ENCODE measurements around the gene SEMA4D.

The SEMA4D gene

GRCh38 chr9:89397471-89397870 is 100.4 kb downstream of the SEMA4D start:
- no peak overlapping the region for H2AFZ ChIP-seq (ENCODE audit: low read depth, low read length)
- no peaks in the 10 kb centered on the region; the same call in 1 of the 2 replicates for H4K20me1 ChIP-seq (ENCODE audit: insufficient read depth, low read length)
- H3K27me3 ChIP-seq (ENCODE audit: low read depth, low read length) = no peaks in the 10 kb centered on the region
- H3K36me3 ChIP-seq (replicated peaks; ENCODE audit: low read depth, low read length) = peaks cover 5% of the 10 kb centered on the region
- no peak for TF ChIP-seq EZH2phosphoT487 (IDR thresholded peaks at IDR 0.05; ENCODE audit: low read depth)
- TF ChIP-seq CTCF (IDR thresholded peaks at IDR 0.05; ENCODE audit: low read depth, low read length) = no peak
- no peaks in the 10 kb centered on the region for H3K9me3 ChIP-seq (ENCODE audit: insufficient read depth, low read length)
- no peak overlapping the region for H3K27ac ChIP-seq (ENCODE audit: low read length)
- H3K4me2 ChIP-seq (ENCODE audit: low read length) = no peak overlapping the region
- no peaks in the 10 kb centered on the region for H3K79me2 ChIP-seq (ENCODE audit: low read length)
- H3K9ac ChIP-seq (ENCODE audit: low read length) = no peak overlapping the region
- peaks cover 11% of the 10 kb centered on the region for H3K4me1 ChIP-seq (ENCODE audit: low read length)
- H3K4me3 ChIP-seq (ENCODE audit: low read length) = no peak overlapping the region

GRCh38 chr9:89395931-89396710 is 101.8 kb downstream of the SEMA4D start:
- peaks cover 7% of the 10 kb centered on the region for H3K36me3 ChIP-seq (replicated peaks; ENCODE audit: low read depth, low read length)
- TF ChIP-seq EZH2phosphoT487 (IDR thresholded peaks at IDR 0.05; ENCODE audit: low read depth) (no peak), CTCF (IDR thresholded peaks at IDR 0.05; ENCODE audit: low read depth, low read length) (no peak)
- no peaks in the 10 kb centered on the region for H3K9me3 ChIP-seq (ENCODE audit: insufficient read depth, low read length)
- H3K4me1 ChIP-seq (ENCODE audit: low read length) = peaks cover 11% of the 10 kb centered on the region
- H3K4me2 ChIP-seq (ENCODE audit: low read length) = no peak overlapping the region
- H4K20me1 ChIP-seq (ENCODE audit: insufficient read depth, low read length) = no peaks in the 10 kb centered on the region; the same call in 1 of the 2 replicates
- no peaks in the 10 kb centered on the region for H3K27me3 ChIP-seq (ENCODE audit: low read depth, low read length)
- H3K9ac ChIP-seq (ENCODE audit: low read length) = no peak overlapping the region
- H3K27ac ChIP-seq (ENCODE audit: low read length) = no peak overlapping the region
- H3K4me3 ChIP-seq (ENCODE audit: low read length) = no peak overlapping the region
- no peaks in the 10 kb centered on the region for H3K79me2 ChIP-seq (ENCODE audit: low read length)
- no peak overlapping the region for H2AFZ ChIP-seq (ENCODE audit: low read depth, low read length)

- peaks cover 7% of the 10 kb centered on the region for H3K36me3 ChIP-seq (replicated peaks; ENCODE audit: low read depth, low read length)
- TF ChIP-seq EZH2phosphoT487 (IDR thresholded peaks at IDR 0.05; ENCODE audit: low read depth) (no peak), CTCF (IDR thresholded peaks at IDR 0.05; ENCODE audit: low read depth, low read length) (no peak)
Measured at GRCh38 chr9:89394412-89394811, 103.5 kb downstream of the SEMA4D start.

GRCh38 chr9:89391585-89391984 is 106.3 kb downstream of the SEMA4D start:
- H3K9ac ChIP-seq (ENCODE audit: low read length) = no peak overlapping the region
- H3K27ac ChIP-seq (ENCODE audit: low read length) = no peak overlapping the region
- no peaks in the 10 kb centered on the region; the same call in 1 of the 2 replicates for H4K20me1 ChIP-seq (ENCODE audit: insufficient read depth, low read length)
- no peak overlapping the region for H2AFZ ChIP-seq (ENCODE audit: low read depth, low read length)
- no peaks in the 10 kb centered on the region for H3K4me1 ChIP-seq (ENCODE audit: low read length)
- peaks cover 10% of the 10 kb centered on the region for H3K36me3 ChIP-seq (replicated peaks; ENCODE audit: low read depth, low read length)
- no peak overlapping the region for H3K4me2 ChIP-seq (ENCODE audit: low read length)
- no peaks in the 10 kb centered on the region for H3K27me3 ChIP-seq (ENCODE audit: low read depth, low read length)
- no peaks in the 10 kb centered on the region for H3K79me2 ChIP-seq (ENCODE audit: low read length)
- no peaks in the 10 kb centered on the region for H3K9me3 ChIP-seq (ENCODE audit: insufficient read depth, low read length)
- TF ChIP-seq CTCF (IDR thresholded peaks at IDR 0.05; ENCODE audit: low read depth, low read length) = no peak
- no peak for TF ChIP-seq EZH2phosphoT487 (IDR thresholded peaks at IDR 0.05; ENCODE audit: low read depth)
- no peak overlapping the region for H3K4me3 ChIP-seq (ENCODE audit: low read length)

More at GRCh38 chr9:89394412-89394811, 103.5 kb downstream of the SEMA4D start:
- Histone ChIP-seq H3K9ac (ENCODE audit: low read length) (no peak overlapping the region), H3K79me2 (ENCODE audit: low read length) (no peaks in the 10 kb centered on the region), H3K27me3 (ENCODE audit: low read depth, low read length) (no peaks in the 10 kb centered on the region), H3K4me2 (ENCODE audit: low read length) (no peak overlapping the region), H3K4me3 (ENCODE audit: low read length) (no peak overlapping the region), H4K20me1 (ENCODE audit: insufficient read depth, low read length) (no peaks in the 10 kb centered on the region; the same call in 1 of the 2 replicates), H3K9me3 (ENCODE audit: insufficient read depth, low read length) (no peaks in the 10 kb centered on the region), H3K4me1 (ENCODE audit: low read length) (no peaks in the 10 kb centered on the region), H3K27ac (ENCODE audit: low read length) (no peak overlapping the region), H2AFZ (ENCODE audit: low read depth, low read length) (no peak overlapping the region)
